SJSA1 (cell line): ENCODE measurements around the gene PCDH8. TPM values are rescaled to one million over a fixed set of nuclear protein-coding genes. Genes with fewer than 3 reads are reported as not detected.

Experiments
- total RNA-seq: library from RNA; depleted of rRNA; stranded (reverse); fragments of >200 nt; shearing (Covaris generic); gene quantifications from 2 replicates; pipeline ENCODE4 v1.2.3, GENCODE V29; 2014; rRNA removed

The PCDH8 gene
- total RNA-seq, 1 experiment from 2014 or later, result not detected

Other genes starting within 250 kb of the PCDH8 start
- gene HNRNPA1L2, start 206.2 kb downstream of the PCDH8 start, total RNA-seq, result 2.7 and 4.0 TPM in 2 replicates
- gene SUGT1, start 195.8 kb downstream of the PCDH8 start, total RNA-seq, result 49.8 and 52.8 TPM in 2 replicates
- gene CNMD, start 108.8 kb downstream of the PCDH8 start, total RNA-seq, result not detected in 2 replicates
- gene OLFM4, start 180.2 kb upstream of the PCDH8 start, total RNA-seq, result not detected in 2 replicates